Effector CD4-positive, alpha-beta T cell (primary cell): ENCODE data around the gene CDH12.
"Not testable (repeated sequence)": the region's sequence is repeated elsewhere in the genome, so short reads cannot be mapped to it uniquely, and the experiment has no call there.

Experiments used
- DNase-seq: peaks from one replicate; pipeline ENCODE4 v3.0.0-alpha.2; 2020

CDH12 gene

DNA sequence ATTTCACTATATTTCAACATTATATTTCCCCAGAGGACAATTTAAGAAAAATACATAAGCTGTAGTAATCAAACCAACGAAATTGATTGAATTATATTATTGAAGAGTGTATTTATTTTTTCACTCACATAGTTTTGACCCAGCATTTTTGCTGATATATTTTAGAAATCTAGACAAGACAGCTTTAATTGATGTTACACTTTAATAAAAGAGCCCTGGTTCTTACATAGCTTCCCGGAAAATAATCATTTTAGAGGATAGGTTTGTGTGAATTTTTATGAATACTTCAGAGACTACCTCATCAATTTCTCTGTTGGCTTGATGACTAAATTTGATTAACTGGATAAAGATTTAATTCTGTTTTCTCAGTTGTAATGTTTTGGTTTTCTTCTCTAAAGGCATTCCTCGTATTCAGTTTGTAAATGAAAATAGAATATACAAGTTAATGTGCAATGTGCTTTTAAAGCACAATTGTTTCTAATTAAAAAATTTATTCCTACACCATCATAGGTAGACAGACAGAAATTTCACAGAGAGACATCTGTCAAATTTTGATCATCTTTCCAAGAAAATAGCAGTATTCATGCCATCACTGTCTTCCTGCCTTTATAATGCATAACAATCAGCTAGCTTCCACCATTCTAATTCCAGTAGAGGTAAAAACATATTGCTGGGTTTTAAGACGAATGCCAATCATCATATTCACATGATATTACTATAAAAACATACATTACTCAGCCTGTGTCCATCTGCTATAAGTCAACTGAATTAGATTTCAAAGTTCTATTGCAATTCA, 441.4 kb downstream of the CDH12 start:
- DNase-seq, result no peak

- DNase-seq, result no peak
Observed at GRCh38 chr5:22391956-22392355, 461.2 kb downstream of the CDH12 start.

DNA sequence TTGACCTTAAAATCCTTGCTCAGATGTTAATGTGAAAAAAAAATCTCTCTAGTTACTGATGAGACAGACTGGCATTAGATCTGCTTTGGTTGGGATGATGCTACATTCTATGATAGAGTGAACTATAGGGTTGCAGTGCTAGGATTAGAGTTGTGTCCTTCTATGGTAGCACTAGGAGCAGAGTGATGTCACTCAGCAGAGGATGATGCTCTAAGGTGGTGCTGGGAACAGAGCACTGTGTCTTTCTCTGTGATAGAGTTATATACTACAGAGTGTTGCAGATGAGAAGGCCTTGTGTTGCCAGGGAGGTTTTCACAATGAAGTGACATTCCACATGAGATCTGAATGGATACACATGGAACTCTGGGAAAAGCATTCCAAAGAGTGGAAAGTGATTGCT, 462.3 kb downstream of the CDH12 start:
- DNase-seq, result no peak

DNA sequence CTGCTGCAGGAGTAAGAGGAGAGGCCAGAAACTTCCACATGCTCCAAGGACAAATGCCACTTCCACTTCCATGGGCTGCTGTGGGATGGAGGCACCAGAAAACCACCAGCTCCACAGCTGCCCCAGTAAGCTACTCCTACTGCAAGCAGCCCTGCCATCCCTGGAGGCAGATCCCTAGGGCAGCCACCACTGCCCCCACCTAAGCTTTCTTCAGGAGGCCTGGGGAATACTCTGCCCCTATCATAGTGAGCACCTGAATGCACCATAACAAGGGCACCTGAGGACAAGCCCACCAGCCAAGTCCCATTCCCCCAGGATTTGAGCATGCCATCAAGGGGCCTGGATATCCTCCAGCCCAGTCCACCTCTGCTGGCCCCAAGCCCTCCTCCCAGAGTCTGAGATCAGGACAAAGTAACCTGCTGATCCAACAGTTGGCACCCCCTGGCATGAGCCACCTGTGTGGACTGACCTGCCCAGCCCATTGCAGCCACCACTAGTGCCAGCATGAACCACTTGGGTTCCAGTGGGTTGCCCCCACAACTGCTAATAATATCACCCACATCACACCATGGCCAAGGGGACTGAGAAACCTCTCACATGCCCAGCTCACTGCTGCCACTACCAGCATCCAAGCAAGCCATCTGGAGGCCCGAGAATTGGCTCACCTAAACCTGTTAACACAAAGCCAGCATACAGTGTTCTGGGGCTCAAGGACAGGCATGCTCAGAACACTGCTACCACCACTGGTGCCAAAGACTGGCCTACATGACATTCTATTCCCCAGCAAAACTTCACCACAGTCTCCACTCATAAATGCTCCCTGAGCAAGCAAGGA, 480.1 kb downstream of the CDH12 start:
- DNase-seq, result no peak

DNA sequence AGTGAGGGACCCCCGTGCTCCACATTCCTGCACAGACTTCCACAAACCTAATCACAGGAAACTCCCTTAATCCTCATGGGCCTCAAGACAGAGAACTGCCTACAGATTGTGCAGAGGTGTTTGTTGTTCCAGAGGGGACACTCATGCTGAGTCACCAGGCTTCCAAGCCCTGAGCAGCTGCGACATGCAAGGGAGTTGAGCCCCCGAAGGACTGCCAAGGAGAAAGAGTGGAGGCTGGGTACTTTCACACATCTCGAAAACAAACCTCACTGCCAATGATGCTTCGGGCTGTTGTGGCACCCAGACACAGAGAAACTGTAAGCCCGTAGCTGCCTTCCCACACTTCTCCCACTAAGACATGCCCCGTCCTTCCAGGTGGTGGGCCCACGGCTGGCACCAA, 480.8 kb downstream of the CDH12 start:
- DNase-seq, result no peak

GRCh38 chr5:22354956-22355355, 498.2 kb downstream of the CDH12 start:
- no peak for DNase-seq

DNA sequence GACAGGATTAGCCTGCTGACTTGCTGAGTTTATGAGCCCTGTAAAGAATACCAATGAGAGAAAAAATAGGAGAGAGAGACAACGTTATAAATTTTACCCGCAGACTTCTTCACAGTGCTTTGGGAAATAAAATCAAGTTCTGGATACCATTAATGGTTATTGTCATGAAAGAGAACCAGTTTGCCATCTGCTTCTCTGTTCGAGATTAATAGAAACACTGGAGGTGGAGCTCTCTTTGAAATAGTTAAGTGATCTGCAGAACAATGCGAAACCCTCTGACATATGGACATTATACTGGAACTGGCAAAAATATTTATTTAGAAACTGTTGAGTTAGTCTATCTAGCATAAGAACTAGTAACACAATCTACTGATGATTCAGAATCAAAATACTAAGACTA, 500.7 kb downstream of the CDH12 start:
- no peak for DNase-seq

DNA sequence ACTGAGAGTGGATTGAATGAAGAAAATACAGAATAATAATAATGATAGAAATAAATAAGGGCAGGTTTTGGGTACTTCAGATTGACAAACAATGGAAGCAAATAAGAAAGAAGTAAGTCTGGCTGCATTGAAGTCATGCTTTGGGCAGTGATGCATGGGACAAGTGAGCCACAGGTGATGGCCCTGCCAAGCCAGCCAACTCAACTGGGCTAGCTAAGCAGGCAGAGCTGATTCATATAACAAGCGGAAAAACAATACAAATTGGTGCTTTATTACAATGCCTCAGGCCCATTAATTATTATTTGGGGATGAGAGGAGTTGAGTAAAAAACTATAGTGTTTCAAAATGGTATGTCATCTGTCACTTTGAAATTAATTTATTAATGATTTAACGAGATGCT, 502.0 kb downstream of the CDH12 start:
- no peak for DNase-seq

GRCh38 chr5:22348027-22348426, 505.1 kb downstream of the CDH12 start:
- DNase-seq, result no peak

DNA sequence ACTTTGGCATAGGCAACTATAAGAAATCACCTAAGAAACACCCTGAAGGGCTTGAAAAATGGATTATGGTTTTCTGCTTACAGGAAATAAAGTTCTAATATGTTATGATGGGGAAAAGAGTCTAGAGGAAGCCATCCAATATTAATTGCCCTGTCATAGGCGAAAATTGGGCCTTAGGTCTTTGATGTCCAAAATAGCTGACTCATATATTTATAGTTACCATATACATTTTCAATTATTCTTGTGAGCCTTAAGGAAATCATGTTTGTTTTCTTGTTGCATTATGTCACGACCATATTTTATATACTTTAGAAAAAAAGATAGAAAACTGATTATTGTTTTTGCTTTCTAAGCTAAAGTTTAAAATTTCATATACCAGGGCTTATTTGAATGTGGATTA, 509.1 kb downstream of the CDH12 start:
- no peak for DNase-seq

- DNase-seq, result no peak
Observed at GRCh38 chr5:22341406-22341805, 511.7 kb downstream of the CDH12 start.

GRCh38 chr5:22332949-22333348, 520.2 kb downstream of the CDH12 start:
- not testable (repeated sequence) for DNase-seq

DNA sequence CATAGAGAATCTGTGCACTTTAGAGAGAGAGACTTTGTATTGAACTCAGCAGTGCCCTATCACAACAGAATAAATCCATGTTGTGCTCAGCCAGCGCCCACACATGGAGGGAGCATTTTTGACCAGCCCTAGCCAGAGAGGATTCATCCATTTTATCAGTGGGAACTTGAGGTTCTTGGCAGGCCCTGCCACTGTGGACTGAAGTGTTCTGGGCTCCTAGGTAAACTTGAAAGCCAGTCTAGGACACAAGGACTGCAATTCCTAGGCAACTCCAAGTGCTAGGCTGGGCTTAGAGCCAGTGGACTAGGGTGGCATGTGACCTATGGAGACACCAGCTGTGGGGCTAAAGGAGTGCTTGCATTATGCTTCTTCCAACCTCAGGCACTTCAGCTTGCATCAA, 523.5 kb downstream of the CDH12 start:
- no peak for DNase-seq

GRCh38 chr5:22319798-22320197, 533.3 kb downstream of the CDH12 start:
- DNase-seq, result no peak

GRCh38 chr5:22316294-22316693, 536.9 kb downstream of the CDH12 start:
- DNase-seq, result no peak

DNA sequence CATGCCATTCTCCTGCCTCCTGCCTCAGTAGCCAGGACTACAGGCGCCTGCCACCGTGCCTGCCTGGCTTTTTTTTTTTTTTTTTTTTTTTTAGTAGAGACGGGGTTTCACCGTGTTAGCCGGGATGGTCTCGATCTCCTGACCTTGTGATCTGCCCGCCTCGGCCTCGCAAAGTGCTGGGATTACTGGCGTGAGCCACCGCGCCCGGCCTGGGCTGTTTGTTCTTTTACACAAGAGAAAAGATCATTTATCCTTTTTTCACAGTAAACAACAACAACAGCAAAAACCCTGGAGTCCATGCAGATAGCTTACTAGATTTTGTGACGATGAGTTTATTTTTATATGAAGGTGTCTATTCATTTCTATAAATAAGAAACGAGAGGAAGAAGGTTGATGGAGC, 538.1 kb downstream of the CDH12 start:
- not testable (repeated sequence) for DNase-seq

- no peak for DNase-seq
Observed at GRCh38 chr5:22314548-22314947, 538.6 kb downstream of the CDH12 start.

DNA sequence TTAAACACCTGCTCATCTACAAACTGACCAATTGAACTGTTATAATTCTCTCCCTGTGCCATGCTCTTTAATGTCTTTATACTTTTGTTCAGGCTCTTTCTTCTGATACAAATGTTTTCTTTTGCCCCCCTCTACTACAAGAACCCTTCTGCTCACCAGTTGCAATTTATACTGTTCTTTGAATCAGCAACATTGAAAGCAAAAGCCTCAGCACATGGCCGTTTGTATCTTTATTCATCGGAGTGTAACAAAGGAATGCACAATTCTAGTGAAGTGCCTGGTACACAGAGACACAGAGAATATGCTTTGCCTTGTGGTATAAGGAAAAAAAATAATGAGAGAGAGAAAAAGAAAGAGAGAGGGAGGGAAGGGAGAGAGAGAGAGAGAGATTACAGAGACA, 547.1 kb downstream of the CDH12 start:
- DNase-seq, result no peak

DNA sequence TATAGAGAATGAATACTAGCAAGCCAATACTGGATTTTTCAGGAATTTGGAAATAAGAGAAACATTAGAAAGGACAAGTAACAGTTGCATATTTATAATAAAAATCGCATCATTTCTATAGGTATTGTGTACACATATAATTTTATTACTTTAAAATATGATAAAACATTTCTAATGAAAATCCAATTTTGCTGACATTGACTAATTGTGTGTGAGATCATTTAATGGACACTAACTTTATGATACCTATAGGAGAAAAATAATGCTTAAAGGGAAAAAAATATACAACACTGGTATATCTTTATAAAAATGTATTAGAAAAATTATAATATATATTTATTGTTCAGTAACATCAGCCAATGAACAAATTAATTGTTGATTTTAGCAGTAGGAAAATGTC, 557.3 kb downstream of the CDH12 start:
- no peak for DNase-seq

DNA sequence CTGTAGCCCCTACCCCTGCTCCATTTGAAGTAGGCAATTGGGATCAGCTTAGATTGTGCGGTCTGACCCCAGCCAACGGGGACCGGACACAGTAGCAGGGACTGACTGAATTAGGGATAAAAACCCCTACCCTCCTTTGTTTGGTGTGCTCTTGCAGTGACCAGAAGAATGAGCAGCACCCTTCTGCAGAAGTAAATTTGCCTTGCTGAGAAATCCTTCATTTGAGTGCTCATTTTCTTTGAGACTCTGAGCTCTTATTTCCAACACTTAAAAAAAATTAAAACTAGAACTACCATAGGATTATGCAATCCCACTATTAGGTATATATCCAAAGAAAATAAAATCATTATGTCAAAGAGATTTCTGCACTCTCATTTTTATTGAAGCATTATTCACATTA, 560.0 kb downstream of the CDH12 start:
- no peak for DNase-seq

DNA sequence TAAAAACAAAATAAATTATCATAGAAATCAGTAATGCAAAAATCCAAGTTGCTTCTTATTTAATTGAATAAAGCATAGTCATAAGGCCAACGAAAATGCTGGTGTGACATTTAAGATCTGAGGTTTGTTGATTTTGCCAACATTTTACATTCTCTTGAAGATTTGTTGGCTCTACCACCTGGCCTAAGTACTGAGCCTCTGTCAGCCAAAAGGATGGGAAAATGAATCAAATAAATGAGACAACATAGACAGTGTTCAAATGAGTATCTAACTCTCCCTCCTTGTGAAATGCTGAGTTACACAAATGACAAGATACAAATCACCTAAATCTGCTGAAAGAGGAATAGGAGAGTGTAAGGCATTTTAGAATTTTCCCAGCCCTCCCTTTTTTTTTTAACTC, 575.0 kb downstream of the CDH12 start:
- no peak for DNase-seq

DNA sequence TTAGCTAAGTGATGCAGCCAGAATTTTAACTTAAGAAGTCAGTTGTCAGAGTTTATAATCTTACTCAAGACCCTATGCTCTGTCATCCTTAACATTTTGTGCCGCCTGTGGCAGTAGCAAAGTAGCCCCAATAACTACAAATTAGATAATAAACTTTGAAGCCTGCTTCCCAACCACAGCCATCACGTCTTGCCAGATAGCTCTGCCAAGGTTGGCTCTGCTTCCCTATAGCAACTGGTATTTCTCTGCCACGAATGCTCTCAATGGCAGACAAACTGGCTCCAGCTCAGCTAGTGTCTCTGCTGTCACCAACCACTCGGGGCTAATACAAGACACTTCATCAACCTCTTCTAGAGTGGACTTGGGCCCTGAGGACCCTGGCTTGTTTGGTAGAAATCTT, 576.1 kb downstream of the CDH12 start:
- no peak for DNase-seq

DNA sequence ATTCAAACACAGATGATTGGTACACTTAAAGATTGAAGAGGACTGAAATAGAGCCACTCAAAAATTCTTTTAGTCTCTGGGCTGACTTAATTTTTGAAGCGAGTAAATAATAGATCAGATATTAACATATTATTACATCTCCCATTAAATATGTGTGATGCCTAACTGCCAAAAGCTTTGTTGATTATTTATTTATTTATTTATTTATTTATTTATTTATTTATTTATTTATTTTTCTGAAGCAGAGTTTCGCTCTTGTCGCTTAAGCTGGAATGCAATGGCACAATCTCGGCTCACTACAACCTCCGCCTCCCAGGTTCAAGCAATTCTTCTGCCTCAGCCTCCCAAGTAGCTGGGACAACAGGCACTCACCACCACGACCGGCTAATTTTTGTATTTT, 587.3 kb downstream of the CDH12 start:
- DNase-seq, result not testable (repeated sequence)

GRCh38 chr5:22258139-22258538, 595.0 kb downstream of the CDH12 start:
- no peak for DNase-seq
